Amygdala (tissue), 56 donors: ENCODE results near the gene EHD2.
A peak's percentile ranks its signal among the peaks of the same experiment; 100 is the strongest.
"Not testable (repeated sequence)": the region's sequence is repeated elsewhere in the genome, so short reads cannot be mapped to it uniquely, and the experiment has no call there.

ENCODE experiments used
- DNase-seq, 56 donors: peaks; one replicate each; lab custom pipeline; 2025; lab: John Stamatoyannopoulos, UW

Gene EHD2, protein sequence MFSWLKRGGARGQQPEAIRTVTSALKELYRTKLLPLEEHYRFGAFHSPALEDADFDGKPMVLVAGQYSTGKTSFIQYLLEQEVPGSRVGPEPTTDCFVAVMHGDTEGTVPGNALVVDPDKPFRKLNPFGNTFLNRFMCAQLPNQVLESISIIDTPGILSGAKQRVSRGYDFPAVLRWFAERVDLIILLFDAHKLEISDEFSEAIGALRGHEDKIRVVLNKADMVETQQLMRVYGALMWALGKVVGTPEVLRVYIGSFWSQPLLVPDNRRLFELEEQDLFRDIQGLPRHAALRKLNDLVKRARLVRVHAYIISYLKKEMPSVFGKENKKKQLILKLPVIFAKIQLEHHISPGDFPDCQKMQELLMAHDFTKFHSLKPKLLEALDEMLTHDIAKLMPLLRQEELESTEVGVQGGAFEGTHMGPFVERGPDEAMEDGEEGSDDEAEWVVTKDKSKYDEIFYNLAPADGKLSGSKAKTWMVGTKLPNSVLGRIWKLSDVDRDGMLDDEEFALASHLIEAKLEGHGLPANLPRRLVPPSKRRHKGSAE

DNA sequence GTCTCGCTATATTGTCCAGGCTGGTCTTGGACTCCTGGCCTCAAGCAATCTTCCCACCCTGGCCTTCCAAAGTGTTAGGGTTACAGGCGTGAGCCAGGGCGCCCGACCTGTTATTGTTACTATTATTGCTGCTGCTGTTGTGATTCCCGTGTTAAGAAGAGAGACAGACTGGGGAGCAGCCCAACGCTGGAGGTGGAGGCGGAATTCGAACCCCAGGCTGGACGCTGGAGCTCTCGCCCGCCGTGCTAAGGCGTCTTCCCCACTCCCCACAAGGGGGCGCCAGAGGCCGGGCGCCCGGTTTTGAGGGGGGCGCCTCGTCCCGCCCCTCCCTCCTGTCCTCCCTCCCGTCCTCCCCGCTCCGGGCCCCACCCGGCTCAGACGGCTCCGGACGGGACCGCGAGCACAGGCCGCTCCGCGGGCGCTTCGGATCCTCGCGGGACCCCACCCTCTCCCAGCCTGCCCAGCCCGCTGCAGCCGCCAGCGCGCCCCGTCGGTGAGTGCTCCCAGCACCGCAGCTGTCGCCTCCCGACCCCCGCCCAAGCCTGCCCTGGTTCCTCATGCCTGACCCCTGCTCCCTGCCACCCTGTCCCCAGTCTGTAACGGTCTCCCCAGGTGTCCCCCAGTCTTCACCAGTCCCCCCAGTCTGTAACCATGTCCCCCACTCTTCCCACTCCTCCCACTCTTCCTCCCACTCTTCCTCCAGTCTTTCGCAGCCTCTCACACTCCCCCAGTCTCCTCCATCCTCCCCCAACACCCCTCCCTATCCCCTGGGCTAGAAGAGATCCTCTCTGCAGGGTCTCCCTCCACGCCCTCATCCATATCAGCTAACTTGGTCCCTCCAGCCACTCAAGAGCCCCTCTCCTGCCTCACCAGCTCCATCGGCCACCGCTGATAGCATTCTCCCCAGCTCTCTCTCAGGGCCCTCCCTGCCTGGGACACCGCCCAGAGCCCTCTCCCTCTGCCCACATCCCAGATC, at the start of gene EHD2:
EHD2 (plus strand) TSS at position 377 of the 976 bp plus-strand sequence. CDS start 3,191 bp downstream, outside the sequence.
- DNase-seq = peak in 22 of 56 donors; percentile 4 to 63 (median 22)

DNA sequence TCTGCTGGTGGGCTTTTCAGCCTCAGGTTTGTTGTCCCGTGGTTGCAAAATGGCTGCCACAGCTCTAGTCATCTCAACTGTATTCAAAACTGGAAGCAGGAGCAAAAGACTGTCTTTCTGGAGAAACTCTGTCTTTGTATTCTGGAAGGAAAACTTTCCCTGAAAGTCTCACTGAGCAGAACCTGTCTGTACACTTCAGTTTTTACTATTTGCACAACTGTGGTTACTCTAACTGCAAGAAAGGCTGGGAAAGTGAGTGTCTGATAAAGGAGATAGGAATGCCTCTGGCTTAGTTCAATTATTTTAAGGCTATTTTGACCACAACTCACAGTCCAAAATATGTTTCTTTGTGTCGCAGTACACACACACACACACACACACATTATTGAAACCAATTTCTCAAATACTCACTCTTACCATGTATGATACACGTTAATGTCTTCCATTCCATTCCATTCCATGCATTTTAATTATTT, 49.7 kb upstream of the EHD2 start:
- DNase-seq = no peak

DNA sequence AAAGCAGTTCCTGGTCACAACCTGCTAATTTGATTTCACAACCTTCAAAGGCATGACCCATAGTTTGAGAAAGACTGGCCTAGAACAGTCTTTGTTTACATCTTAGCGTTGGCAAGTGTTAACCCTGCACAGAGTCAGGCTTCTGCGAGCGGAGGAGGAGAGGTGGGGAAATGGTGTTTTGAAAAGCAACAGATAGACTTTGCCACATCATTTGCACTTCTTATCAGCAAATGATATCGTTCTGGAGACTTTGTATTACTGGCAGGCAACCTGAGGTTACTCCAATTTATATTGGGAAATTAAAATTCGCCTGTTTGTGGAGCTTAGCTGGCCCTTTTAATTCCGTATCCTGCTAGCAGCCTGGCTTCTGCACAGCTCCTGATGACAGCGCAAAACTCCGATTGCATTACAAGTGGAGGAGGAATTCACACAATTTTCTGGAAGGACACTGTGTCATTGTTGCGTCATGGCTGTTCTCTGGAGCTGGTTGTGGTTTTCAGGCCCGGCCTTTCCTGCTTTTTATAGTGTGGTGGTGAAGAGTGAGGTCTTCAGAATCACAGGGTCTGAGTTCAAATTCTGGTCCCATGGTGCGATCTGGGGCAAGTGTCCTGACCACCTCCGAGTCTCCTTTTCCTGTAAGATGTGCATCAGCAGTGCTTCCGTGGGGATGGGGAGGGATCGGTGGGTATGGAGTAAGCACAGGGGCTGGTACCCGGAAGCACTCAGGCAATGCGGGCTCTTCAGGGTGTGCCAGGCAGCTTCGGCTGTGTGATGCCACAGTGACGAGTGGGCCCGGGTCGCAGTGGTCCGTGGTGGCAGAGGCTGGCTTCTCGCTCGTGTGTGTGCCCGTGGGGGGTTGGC, 49.1 kb upstream of the EHD2 start:
- peak in 46 of 56 donors; percentile 8 to 85 (median 48) for DNase-seq

DNA sequence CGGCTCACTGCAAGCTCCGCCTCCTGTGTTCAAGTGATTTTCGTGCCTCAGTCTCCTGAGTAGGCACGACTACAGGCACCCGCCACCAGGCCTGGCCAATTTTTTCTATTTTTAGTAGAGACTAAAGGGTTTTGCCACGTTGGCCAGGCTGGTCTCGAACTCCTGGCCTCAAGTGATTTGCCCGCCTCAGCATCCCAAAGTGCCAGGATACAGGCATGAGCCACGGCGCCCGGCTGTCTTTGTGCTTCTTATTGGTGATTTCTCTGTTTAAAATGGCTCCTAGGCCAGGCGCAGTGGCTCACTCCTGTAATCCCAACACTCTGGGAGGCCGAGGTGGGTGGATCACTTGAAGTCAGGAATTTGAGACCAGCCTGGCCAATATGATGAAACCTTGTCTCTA, 44.7 kb upstream of the EHD2 start:
- DNase-seq = not testable (repeated sequence)

DNA sequence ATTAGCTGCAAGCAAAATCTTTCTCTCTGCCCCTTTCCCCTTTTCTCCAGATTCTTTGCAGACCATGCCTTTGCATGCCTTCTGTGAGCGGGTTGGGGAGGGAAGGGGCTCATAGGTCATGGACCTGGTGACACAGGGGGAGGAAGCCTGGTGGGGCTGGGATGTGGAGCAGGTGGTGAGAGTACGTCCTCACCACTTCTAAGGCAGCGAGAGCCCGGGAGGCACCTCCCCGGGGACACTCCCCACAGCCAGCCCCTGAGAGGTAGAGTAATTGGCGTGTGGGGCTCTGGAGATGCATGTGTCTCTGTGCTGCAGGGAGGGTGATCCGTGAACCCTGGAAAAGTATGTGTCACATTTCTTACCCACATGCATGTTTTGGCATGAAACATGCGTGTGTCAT, 42.5 kb upstream of the EHD2 start:
- no peak for DNase-seq

DNA sequence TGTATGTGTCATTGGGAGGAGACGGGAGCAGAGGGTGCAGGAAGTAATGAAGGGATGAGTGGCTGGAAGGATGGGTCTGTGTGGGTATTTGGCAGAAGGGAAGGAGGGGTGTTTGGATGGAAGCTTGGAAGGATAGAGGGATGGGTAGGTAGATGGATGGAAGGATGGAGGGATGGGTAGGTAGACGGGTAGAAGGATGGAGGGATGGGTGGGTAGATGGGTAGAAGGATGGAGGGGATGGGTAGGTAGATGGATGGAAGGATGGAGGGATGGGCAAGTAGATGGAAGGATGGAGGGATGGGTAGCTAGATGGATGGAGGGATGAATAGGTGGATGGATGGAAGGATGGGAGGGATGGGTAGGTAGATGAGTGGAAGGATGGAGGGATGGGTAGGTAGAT, 41.7 kb upstream of the EHD2 start:
- DNase-seq = no peak

DNA sequence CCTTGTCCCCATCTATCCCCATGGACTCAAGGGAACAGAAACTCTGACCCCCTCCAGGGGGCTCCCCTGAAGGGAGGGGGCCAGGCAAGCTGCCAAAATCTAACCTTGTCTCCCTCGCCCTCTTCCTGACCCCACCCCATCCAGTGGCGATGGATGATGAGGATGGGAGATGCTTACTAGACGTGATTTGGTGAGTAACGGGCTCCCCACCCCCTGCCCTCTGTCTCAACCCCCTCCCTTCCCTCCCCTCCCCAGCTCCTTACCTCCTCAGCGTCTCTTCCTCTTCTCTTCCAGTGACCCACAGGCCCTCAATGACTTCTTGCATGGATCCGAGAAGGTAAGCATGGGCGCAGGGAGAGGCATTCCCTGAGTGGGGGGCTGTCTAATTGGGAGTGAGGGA, 39.8 kb upstream of the EHD2 start:
- DNase-seq = no peak

DNA sequence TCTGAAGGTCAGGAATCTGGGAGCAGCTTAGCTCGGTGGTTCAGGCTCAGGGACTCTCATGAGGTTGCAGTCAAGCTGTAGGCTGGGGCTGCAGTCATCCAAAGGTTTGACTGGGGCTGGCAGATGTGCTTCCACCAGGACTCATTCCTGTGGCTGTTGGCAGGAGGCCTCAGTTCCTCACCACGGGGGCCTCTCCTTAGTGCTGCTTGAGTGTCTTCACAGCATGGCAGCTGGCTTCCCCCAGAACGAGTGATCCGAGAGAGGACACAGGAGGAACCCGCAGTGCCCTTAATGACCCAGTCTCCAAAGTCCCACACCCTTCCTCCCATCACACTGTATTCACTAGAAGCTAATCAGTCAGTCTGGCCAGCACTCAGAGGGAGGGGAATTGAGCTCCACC, 38.7 kb upstream of the EHD2 start:
- DNase-seq = no peak

DNA sequence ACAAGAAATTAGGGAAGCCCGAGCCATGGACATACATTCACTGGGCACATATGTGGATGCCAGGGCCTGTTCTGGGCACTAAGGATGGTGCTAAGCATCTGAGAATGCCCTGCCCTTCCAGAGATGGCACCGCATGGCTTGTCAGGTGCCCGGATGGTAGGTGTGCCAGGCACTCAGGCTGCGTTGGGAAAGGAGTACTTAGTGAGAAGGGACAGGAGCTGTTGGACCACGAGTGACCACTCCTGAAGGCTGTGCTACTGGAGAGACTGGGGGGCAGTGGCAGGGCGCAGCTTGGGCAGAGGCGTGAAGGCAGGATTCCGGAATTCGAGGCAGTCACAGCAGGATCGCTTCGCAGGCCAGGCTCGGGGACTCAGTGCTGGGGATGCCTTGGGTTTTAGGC, 38.0 kb upstream of the EHD2 start:
- no peak for DNase-seq

DNA sequence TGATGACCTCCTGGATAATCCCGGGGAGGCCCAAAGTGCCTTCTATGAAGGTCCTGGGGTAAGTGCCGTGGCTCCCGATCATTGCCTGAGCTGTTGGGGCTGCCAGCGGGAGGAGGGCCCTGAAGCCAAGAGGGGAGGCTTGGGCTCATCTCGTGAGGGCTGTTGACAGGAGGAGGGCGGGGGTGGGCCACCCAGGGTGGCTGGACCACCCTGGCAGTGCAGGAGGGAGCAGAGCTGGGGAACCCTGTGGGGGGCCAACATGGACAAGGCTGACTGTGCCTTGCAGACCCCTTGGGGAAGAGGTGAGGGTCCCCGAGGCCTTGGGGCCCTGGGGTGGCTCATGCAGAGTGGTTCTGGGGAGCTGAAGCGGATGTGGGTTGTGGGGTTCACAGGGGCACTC, 37.4 kb upstream of the EHD2 start:
- DNase-seq = no peak

DNA sequence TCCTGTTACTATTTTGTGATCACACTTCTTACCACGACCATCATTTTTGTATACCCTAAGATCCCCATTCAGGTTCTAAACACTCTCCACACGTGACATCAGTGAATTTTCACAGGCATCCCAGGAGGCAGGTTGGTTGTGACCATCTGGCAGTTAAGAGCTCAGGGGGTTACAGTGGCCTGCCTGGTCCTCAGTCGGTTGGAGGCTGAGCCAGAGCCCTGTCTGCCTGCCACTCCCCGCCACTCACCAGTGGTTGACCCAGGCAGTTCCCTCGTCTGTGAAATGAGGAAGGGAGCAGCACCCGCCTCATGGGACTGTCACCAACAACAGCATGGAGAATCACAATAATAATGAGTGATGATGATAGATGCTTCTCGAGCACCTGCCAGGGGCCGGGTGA, 36.4 kb upstream of the EHD2 start:
- no peak for DNase-seq

DNA sequence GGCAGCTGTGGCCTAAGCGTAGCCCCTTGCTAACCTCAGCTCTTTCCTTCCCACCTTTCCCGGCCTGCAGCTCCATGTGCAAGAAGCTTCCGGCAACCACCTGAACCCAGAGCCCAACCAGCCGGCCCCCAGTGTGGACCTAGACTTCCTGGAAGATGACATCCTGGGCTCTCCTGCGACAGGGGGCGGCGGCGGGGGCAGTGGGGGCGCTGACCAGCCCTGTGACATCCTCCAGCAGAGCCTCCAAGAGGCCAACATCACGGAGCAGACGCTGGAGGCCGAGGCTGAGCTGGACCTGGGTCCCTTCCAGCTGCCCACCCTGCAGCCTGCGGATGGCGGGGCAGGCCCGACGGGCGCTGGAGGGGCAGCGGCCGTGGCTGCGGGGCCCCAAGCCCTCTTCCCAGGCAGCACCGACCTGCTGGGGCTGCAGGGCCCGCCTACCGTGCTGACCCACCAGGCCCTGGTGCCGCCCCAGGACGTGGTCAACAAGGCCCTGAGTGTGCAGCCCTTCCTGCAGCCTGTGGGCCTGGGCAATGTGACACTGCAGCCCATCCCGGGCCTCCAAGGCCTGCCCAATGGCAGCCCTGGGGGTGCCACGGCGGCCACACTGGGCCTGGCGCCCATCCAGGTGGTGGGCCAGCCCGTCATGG, 33.8 kb upstream of the EHD2 start:
- DNase-seq = no peak

DNA sequence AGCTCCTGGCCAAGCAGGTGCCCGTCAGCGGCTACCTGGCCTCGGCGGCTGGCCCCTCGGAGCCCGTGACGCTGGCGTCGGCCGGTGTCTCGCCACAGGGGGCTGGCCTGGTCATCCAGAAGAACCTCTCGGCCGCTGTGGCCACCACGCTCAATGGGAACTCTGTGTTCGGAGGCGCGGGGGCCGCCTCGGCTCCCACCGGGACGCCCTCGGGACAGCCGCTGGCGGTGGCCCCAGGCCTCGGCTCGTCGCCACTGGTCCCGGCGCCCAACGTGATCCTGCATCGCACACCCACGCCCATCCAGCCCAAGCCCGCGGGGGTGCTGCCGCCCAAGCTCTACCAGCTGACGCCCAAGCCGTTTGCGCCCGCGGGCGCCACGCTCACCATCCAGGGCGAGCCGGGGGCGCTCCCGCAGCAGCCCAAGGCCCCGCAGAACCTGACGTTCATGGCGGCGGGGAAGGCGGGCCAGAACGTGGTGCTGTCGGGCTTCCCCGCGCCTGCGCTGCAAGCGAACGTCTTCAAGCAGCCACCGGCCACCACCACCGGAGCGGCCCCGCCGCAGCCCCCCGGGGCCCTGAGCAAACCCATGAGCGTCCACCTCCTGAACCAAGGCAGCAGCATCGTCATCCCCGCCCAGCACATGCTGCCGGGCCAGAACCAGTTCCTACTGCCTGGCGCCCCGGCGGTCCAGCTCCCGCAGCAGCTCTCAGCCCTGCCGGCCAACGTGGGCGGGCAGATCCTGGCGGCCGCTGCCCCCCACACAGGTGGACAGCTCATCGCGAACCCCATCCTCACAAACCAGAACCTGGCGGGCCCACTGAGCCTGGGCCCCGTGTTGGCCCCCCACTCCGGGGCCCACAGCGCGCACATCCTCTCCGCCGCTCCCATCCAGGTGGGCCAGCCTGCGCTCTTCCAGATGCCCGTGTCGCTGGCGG, 33.0 kb upstream of the EHD2 start:
- no peak for DNase-seq

DNA sequence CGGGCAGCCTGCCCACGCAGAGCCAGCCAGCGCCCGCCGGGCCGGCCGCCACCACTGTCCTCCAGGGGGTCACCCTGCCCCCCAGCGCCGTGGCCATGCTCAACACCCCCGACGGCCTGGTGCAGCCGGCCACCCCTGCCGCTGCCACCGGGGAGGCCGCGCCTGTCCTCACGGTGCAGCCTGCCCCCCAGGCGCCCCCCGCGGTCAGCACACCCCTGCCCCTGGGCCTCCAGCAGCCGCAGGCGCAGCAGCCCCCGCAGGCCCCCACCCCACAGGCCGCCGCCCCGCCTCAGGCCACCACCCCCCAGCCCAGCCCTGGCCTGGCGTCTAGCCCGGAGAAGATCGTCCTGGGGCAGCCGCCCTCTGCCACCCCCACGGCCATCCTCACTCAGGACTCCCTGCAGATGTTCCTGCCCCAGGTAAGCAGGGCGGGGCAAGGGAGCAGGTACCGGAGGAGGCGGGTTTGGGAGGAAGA, 32.3 kb upstream of the EHD2 start:
- DNase-seq = no peak

DNA sequence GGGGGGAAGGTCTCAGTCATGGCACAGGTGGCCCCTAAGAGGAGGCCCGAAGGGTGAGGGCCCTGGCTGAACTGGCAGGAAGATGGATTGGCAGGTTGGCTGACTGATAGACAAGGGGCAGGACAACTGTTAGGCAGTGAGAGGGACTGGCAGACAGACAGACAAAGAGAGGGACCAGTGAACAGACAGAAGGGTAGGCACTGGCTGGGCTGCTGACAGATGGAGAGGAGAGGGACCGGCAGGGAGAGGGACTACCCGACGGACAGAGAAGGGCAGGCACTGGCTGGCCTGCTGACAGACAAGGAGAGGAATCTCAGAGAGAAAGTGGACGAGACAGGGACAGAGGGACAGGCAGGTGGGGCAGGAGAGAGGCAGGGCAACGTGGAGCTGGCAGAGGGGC, 31.8 kb upstream of the EHD2 start:
- no peak for DNase-seq

DNA sequence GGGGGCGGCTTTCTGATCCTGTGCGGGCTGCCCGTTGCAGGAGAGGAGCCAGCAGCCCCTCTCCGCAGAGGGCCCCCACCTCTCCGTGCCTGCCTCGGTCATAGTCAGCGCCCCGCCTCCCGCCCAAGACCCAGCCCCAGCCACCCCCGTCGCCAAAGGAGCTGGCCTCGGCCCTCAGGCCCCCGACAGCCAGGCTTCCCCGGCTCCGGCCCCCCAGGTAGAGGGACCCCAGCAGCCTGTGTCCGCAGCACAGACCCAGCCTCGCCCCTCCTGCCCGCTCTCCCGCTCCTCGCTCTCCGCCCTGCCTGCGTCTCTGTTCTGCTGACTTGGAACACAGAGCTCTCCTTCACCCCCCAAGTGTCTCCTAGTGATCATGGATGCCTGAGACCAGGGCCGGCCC, 31.3 kb upstream of the EHD2 start:
- no peak for DNase-seq

DNA sequence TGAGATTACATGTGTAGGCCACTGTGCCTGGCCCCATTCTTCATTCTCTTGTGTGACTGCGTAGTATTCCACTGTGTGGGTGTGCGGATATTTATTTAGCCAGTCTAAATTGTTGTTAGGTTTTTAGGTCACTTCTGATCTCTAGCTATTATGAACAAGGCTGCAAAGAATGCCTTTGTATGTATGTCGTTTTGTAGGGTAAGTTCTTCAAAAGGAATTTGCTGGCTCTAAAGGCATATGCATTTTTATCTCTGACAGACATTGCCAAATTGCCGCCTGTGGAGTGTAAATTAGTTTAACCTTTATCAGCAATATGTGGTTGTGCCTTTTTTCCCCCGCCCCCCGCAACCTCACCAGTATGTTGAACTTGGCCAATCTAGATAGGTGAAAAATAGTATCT, 30.3 kb upstream of the EHD2 start:
- DNase-seq = no peak
